HEK293 (cell line): ENCODE data around the gene IFI30.

Experiments
- EGR2 ChIP-seq: fragments of 450-650 bp; formaldehyde crosslinking; IDR thresholded peaks from 2 replicates; pipeline ENCODE4 v1.5.1; 2016; ENCODE audit warnings: low read depth, missing biosample characterization, missing genetic modification characterization
- ELK4 ChIP-seq: IDR thresholded peaks from 2 replicates; pipeline ENCODE4 v1.6.1; 2011; ENCODE audit warnings: mild to moderate bottlenecking, low read depth, low read length, borderline replicate concordance
- GLI4 ChIP-seq: fragments of 450-650 bp; formaldehyde crosslinking; IDR thresholded peaks from 2 replicates; pipeline ENCODE4 v1.5.1; 2016; ENCODE audit warnings: missing biosample characterization, missing genetic modification characterization
- HOXC10 ChIP-seq: sonication (generic); formaldehyde crosslinking; IDR thresholded peaks from 2 replicates; pipeline ENCODE4 v1.8.1; 2023; ENCODE audit warnings: mild to moderate bottlenecking, missing genetic modification reagents
- HOXD13 ChIP-seq: sonication (generic); formaldehyde crosslinking; IDR thresholded peaks from 2 replicates; pipeline ENCODE4 v1.8.0; 2022; ENCODE audit warnings: missing genetic modification reagents, borderline replicate concordance
- KLF1 ChIP-seq: fragments of 450-650 bp; formaldehyde crosslinking; IDR thresholded peaks from 2 replicates; pipeline ENCODE4 v1.5.1; 2016; ENCODE audit warnings: missing biosample characterization, missing genetic modification characterization
- KLF17 ChIP-seq: fragments of 450-650 bp; formaldehyde crosslinking; IDR thresholded peaks from 2 replicates; pipeline ENCODE4 v1.5.1; 2016; ENCODE audit warnings: missing biosample characterization, missing genetic modification characterization
- KLF7 ChIP-seq: fragments of 450-650 bp; formaldehyde crosslinking; IDR thresholded peaks from 2 replicates; pipeline ENCODE4 v1.5.1; 2016; ENCODE audit warnings: missing biosample characterization, missing genetic modification characterization, borderline replicate concordance
- OVOL3 ChIP-seq: fragments of 450-650 bp; formaldehyde crosslinking; IDR thresholded peaks from 2 replicates; pipeline ENCODE4 v1.5.1; 2016; ENCODE audit warnings: missing biosample characterization, missing genetic modification characterization
- REST ChIP-seq: fragments of 450-650 bp; formaldehyde crosslinking; IDR thresholded peaks from 2 replicates; pipeline ENCODE4 v1.5.1; 2016; ENCODE audit warnings: missing biosample characterization, missing genetic modification characterization
- SCRT1 ChIP-seq: fragments of 450-650 bp; formaldehyde crosslinking; IDR thresholded peaks from 2 replicates; pipeline ENCODE4 v1.5.1; 2016; ENCODE audit warnings: missing biosample characterization, missing genetic modification characterization, borderline replicate concordance
- WT1 ChIP-seq: fragments of 450-650 bp; formaldehyde crosslinking; IDR thresholded peaks from 2 replicates; pipeline ENCODE4 v1.5.1; 2016; ENCODE audit warnings: missing biosample characterization, missing genetic modification characterization
- ZEB2 ChIP-seq: fragments of 450-650 bp; formaldehyde crosslinking; IDR thresholded peaks from 2 replicates; pipeline ENCODE4 v1.5.1; 2016; ENCODE audit warnings: missing biosample characterization, missing genetic modification characterization
- ZIC2 ChIP-seq: fragments of 450-650 bp; formaldehyde crosslinking; IDR thresholded peaks from 2 replicates; pipeline ENCODE4 v1.5.1; 2016; ENCODE audit warnings: missing biosample characterization, missing genetic modification characterization
- ZNF146 ChIP-seq: fragments of 450-650 bp; formaldehyde crosslinking; IDR thresholded peaks from 2 replicates; pipeline ENCODE4 v1.5.1; 2016; ENCODE audit warnings: missing biosample characterization, missing genetic modification characterization
- ZNF157 ChIP-seq: fragments of 450-650 bp; formaldehyde crosslinking; IDR thresholded peaks from 2 replicates; pipeline ENCODE4 v1.5.1; 2016; ENCODE audit warnings: missing biosample characterization, missing genetic modification characterization
- ZNF169 ChIP-seq: fragments of 450-650 bp; formaldehyde crosslinking; IDR thresholded peaks from 2 replicates; pipeline ENCODE4 v1.5.1; 2016; ENCODE audit warnings: missing biosample characterization, missing genetic modification characterization
- ZNF18 ChIP-seq: fragments of 450-650 bp; formaldehyde crosslinking; IDR thresholded peaks from 2 replicates; pipeline ENCODE4 v1.5.1; 2016; ENCODE audit warnings: missing biosample characterization, missing genetic modification characterization
- ZNF274 ChIP-seq, 2 experiments: fragments of 200-500 bp in 1 of 2; fragments of 450-650 bp in 1 of 2; sonication (Bioruptor generic) in 1 of 2; formaldehyde crosslinking in 1 of 2; IDR thresholded peaks; 2 replicates each; pipeline versions ENCODE4 v1.5.1 to v1.6.1; 2014 to 2016; ENCODE audit warnings: borderline replicate concordance in 1 of 2, inconsistent platforms in 1 of 2, low read length in 1 of 2, missing biosample characterization in 1 of 2, missing genetic modification characterization in 1 of 2
- ZNF292 ChIP-seq: fragments of 450-650 bp; formaldehyde crosslinking; IDR thresholded peaks from 2 replicates; pipeline ENCODE4 v1.5.1; 2016; ENCODE audit warnings: low read depth, missing biosample characterization, missing genetic modification characterization, borderline replicate concordance
- ZNF350 ChIP-seq: fragments of 450-650 bp; formaldehyde crosslinking; IDR thresholded peaks from 2 replicates; pipeline ENCODE4 v1.5.0; 2017; ENCODE audit warnings: missing biosample characterization, mild to moderate bottlenecking, missing genetic modification characterization
- ZNF354C ChIP-seq: fragments of 450-650 bp; formaldehyde crosslinking; IDR thresholded peaks from 2 replicates; pipeline ENCODE4 v1.5.1; 2016; ENCODE audit warnings: missing biosample characterization, missing genetic modification characterization, low read depth, borderline replicate concordance
- ZNF398 ChIP-seq: fragments of 450-650 bp; formaldehyde crosslinking; IDR thresholded peaks from 2 replicates; pipeline ENCODE4 v1.5.1; 2017; ENCODE audit warnings: missing biosample characterization, missing genetic modification characterization
- ZNF423 ChIP-seq: fragments of 450-650 bp; formaldehyde crosslinking; IDR thresholded peaks from 2 replicates; pipeline ENCODE4 v1.5.1; 2016; ENCODE audit warnings: missing biosample characterization, missing genetic modification characterization
- ZNF530 ChIP-seq: fragments of 450-650 bp; formaldehyde crosslinking; IDR thresholded peaks from 2 replicates; pipeline ENCODE4 v1.5.1; 2016; ENCODE audit warnings: low read depth, missing biosample characterization, missing genetic modification characterization
- ZNF645 ChIP-seq: fragments of 450-650 bp; formaldehyde crosslinking; IDR thresholded peaks from 2 replicates; pipeline ENCODE4; 2016; ENCODE audit warnings: missing biosample characterization, missing genetic modification characterization
- ZNF785 ChIP-seq: fragments of 450-650 bp; formaldehyde crosslinking; IDR thresholded peaks from 2 replicates; pipeline ENCODE4 v1.5.1; 2016; ENCODE audit warnings: missing biosample characterization, missing genetic modification characterization
- ZSCAN23 ChIP-seq: fragments of 450-650 bp; formaldehyde crosslinking; IDR thresholded peaks from 2 replicates; pipeline ENCODE4 v1.5.1; 2016; ENCODE audit warnings: missing biosample characterization, missing genetic modification characterization
- ZSCAN30 ChIP-seq: fragments of 450-650 bp; IDR thresholded peaks from 2 replicates; pipeline ENCODE4 v1.5.1; 2018; ENCODE audit warnings: missing biosample characterization, mild to moderate bottlenecking, missing genetic modification characterization, moderate library complexity
- ZXDB ChIP-seq: fragments of 450-650 bp; formaldehyde crosslinking; IDR thresholded peaks from 2 replicates; pipeline ENCODE4 v1.5.1; 2016; ENCODE audit warnings: missing biosample characterization, missing genetic modification characterization

IFI30 gene

GRCh38 chr19:18223860-18224524 is 50.4 kb downstream of the IFI30 start (continued):
- peak; percentile 45; the same call in 1 of the 2 replicates for TF ChIP-seq ZNF398 (tag by site-specific recombination)
- no peak for TF ChIP-seq HOXC10 (CRISPR knock-in tag)
- peak; percentile 59; the same call in 1 of the 2 replicates for TF ChIP-seq ZNF785 (tag by site-specific recombination)
- peak; percentile 41 for TF ChIP-seq WT1 (tag by site-specific recombination)
- TF ChIP-seq ZXDB (tag by site-specific recombination) = peak; percentile 28
- no peak for TF ChIP-seq GLI4
- TF ChIP-seq OVOL3 (tag by site-specific recombination) = no peak
- TF ChIP-seq ZNF354C = no peak
- TF ChIP-seq ZSCAN23 (tag by site-specific recombination) = no peak
- no peak for TF ChIP-seq KLF7 (tag by site-specific recombination)
- TF ChIP-seq ZNF169 (tag by site-specific recombination) = no peak
- TF ChIP-seq ZNF350 (tag by site-specific recombination) = no peak
- TF ChIP-seq ZSCAN30 (tag by site-specific recombination) = no peak
- no peak for TF ChIP-seq ZNF157 (tag by site-specific recombination)
- TF ChIP-seq ZNF423 (tag by site-specific recombination) = no peak
- no peak for TF ChIP-seq ZNF645 (tag by site-specific recombination)
- TF ChIP-seq SCRT1 (tag by site-specific recombination) = no peak; the same call in 1 of the 2 replicates
- no peak for TF ChIP-seq ELK4
- peak; percentile 89 for TF ChIP-seq KLF17 (tag by site-specific recombination)
- no peak for TF ChIP-seq ZNF18 (tag by site-specific recombination)
- TF ChIP-seq ZEB2 (tag by site-specific recombination) = peak; percentile 88
- no peak for TF ChIP-seq ZNF292 (tag by site-specific recombination)
- no peak for TF ChIP-seq ZNF146 (tag by site-specific recombination)
- TF ChIP-seq ZNF274 (IDR thresholded peaks at IDR 0.05; ENCODE audit: low read length) = no peak
- no peak for TF ChIP-seq ZNF274 (tag by site-specific recombination; IDR thresholded peaks at IDR 0.05; ENCODE audit: borderline replicate concordance)
- TF ChIP-seq KLF1 (tag by site-specific recombination) = peak; percentile 86
- no peak for TF ChIP-seq ZIC2 (tag by site-specific recombination)
- TF ChIP-seq HOXD13 (CRISPR knock-in tag) = no peak
- TF ChIP-seq ZNF530 (tag by site-specific recombination) = no peak
- TF ChIP-seq REST (tag by site-specific recombination) = no peak
- TF ChIP-seq EGR2 (tag by site-specific recombination) = peak; percentile 76
